ENCODE measurements around the gene FSIP1. TPM values are rescaled to one million over a fixed set of nuclear protein-coding genes. Genes with fewer than 3 reads are reported as not detected.

FSIP1 gene
- total RNA-seq, 2 donors from 2014 or later: 4.1 to 5.3 TPM

DNA sequence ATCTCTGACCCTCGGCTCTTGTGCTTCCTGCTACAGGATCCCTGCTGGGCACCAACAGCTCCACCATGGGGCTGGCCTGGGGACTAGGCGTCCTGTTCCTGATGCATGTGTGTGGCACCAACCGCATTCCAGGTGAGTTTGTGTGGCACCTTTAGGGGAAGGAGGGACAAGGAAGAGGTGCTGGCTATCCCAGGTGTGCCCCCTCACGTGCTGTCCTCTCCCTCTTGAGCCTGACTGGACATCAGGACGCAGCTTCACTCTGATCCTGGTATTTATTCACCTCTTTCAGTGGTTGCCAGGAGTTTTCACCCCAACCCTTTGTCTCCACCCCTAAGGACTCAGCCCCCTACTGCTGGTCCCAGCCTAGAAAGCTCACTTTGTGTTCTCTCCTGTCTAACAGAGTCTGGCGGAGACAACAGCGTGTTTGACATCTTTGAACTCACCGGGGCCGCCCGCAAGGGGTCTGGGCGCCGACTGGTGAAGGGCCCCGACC is 200.8 kb downstream of the FSIP1 start:
- peak; percentile 87 for DNase-seq
- Histone ChIP-seq H3K27ac (peak overlapping the region; percentile 88), H3K36me3 (no peaks in the 10 kb centered on the region), H3K9me3 (no peaks in the 10 kb centered on the region), H3K4me1 (no peaks in the 10 kb centered on the region), H3K27me3 (no peaks in the 10 kb centered on the region), H3K4me3 (peak overlapping the region; percentile 62), H3K9ac (ENCODE audit: low read depth in 2 of 2, low read length in 2 of 2) (peak overlapping the region; percentile 75 to 89)
- intact Hi-C loops (cut with DNase I): loop anchor here (2.0 to 5.0 kb wide), 2 partner anchors 269 to 455 kb away; no protein-coding TSS in a partner anchor
- TF ChIP-seq CTCF (IDR thresholded peaks at IDR 0.05): no peak

- TF ChIP-seq CTCF (IDR thresholded peaks at IDR 0.05): no peak
- no peak for DNase-seq
- H3K27ac ChIP-seq: peak overlapping the region; percentile 88
- no peaks in the 10 kb centered on the region for H3K9me3 ChIP-seq
- peak overlapping the region; percentile 62 for H3K4me3 ChIP-seq
- H3K27me3 ChIP-seq: no peaks in the 10 kb centered on the region
- H3K36me3 ChIP-seq: no peaks in the 10 kb centered on the region
- no peaks in the 10 kb centered on the region for H3K4me1 ChIP-seq
- H3K9ac ChIP-seq (ENCODE audit: low read depth in 2 of 2, low read length in 2 of 2): peak overlapping the region; percentile 75 to 89
- intact Hi-C loops (cut with DNase I): loop anchor here (2.0 to 5.0 kb wide), 2 partner anchors 269 to 454 kb away; no protein-coding TSS in a partner anchor
Measured at GRCh38 chr15:39581242-39581792, 201.3 kb downstream of the FSIP1 start.

DNA sequence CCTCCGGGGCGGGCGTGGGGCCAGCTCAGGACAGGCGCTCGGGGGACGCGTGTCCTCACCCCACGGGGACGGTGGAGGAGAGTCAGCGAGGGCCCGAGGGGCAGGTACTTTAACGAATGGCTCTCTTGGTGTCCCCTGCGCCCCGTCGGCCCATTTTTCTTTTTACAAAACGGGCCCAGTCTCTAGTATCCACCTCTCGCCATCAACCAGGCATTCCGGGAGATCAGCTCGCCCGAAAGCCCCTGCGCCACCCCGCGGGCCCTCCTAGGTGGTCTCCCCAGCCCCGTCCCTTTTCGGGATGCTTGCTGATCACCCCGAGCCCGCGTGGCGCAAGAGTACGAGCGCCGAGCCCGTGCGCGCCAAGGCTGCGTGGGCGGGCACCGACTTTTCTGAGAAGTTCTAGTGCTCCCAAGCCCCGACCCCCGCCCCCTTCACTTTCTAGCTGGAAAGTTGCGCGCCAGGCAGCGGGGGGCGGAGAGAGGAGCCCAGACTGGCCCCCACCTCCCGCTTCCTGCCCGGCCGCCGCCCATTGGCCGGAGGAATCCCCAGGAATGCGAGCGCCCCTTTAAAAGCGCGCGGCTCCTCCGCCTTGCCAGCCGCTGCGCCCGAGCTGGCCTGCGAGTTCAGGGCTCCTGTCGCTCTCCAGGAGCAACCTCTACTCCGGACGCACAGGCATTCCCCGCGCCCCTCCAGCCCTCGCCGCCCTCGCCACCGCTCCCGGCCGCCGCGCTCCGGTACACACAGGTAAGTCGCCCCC is 202.0 kb downstream of the FSIP1 start, which contains the start of gene THBS1:
Gene THBS1, plus strand, starts transcription at position 595 of the 757 bp plus-strand sequence. CDS start 779 bp downstream, outside the sequence.
- intact Hi-C loops (cut with DNase I): loop anchor here (2.0 to 5.0 kb wide), 2 partner anchors 268 to 453 kb away; no protein-coding TSS in a partner anchor

GRCh38 chr15:39580117-39580484 is 202.5 kb downstream of the FSIP1 start:
- Histone ChIP-seq H3K9me3 (no peaks in the 10 kb centered on the region), H3K4me3 (peak overlapping the region; percentile 62), H3K36me3 (no peaks in the 10 kb centered on the region), H3K27ac (peak overlapping the region; percentile 88), H3K4me1 (no peaks in the 10 kb centered on the region), H3K9ac (ENCODE audit: low read depth in 2 of 2, low read length in 2 of 2) (peak overlapping the region; percentile 75 to 89), H3K27me3 (no peaks in the 10 kb centered on the region)
- intact Hi-C loops (cut with DNase I): loop anchor here (2.0 to 5.0 kb wide), 2 partner anchors 267 to 453 kb away; no protein-coding TSS in a partner anchor
- peak; percentile 99 for TF ChIP-seq CTCF (IDR thresholded peaks at IDR 0.05)
- DNase-seq: peak; percentile 98

More for the DNA sequence above, 202.0 kb downstream of the FSIP1 start, which contains the start of gene THBS1:
- Histone ChIP-seq H3K9ac (ENCODE audit: low read depth in 2 of 2, low read length in 2 of 2) (peak within 1 kb of the TSS; percentile 75 to 89), H3K4me3 (peak within 1 kb of the TSS; percentile 62), H3K4me1 (no peaks in the 10 kb centered on the region), H3K36me3 (no peaks in the 10 kb centered on the region), H3K27ac (peak within 1 kb of the TSS; percentile 88), H3K27me3 (no peaks in the 10 kb centered on the region), H3K9me3 (no peaks in the 10 kb centered on the region)
- TF ChIP-seq CTCF (IDR thresholded peaks at IDR 0.05): peak; percentile 34
- DNase-seq: peak; percentile 91

DNA sequence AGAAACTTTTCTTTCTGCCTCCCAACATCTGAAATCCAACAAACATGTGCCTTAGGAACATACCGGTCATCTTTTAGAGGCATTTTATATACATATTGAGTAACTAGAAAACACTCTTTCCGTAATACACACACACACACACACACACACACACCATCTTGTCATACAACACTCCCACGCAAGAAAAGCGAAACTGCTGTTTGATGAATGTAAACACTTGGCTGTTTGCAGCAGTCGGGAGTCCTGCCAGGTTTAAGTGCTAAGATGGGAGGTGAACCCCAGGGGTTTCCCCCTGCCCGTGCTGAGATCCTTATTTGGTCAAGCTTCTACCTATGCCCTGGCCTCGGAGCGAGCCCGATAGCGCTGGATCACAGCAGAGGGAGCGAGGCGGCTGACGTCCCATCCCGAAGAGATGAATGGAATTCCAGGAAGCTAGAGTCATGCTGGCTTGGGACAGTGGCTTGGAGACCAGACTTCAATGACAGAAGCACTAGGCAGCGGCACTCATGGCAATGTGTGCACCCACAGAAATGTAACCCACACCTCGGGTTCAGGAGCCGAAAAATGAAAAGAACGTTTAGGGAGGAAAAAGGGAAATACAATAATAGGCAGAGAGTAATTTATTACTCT is 203.0 kb downstream of the FSIP1 start:
- H3K9ac ChIP-seq (ENCODE audit: low read depth in 2 of 2, low read length in 2 of 2): peak overlapping the region; percentile 8 to 56
- H3K36me3 ChIP-seq: no peaks in the 10 kb centered on the region
- intact Hi-C loops (cut with DNase I): loop anchor here (2.0 to 5.0 kb wide), 3 partner anchors 267 to 762 kb away; no protein-coding TSS in a partner anchor
- no peaks in the 10 kb centered on the region for H3K9me3 ChIP-seq
- no peaks in the 10 kb centered on the region for H3K4me1 ChIP-seq
- peak overlapping the region; percentile 62 for H3K4me3 ChIP-seq
- no peak for TF ChIP-seq CTCF (IDR thresholded peaks at IDR 0.05)
- H3K27me3 ChIP-seq: no peaks in the 10 kb centered on the region
- DNase-seq: no peak
- H3K27ac ChIP-seq: peak overlapping the region; percentile 88

All from colonic mucosa (tissue), 4 donors.